IPS DF 4.7 (cell line): ENCODE results near the gene CSRP3.
"Not testable (repeated sequence)": the region's sequence is repeated elsewhere in the genome, so short reads cannot be mapped to it uniquely, and the experiment has no call there.

Experiments
- DNase-seq: peaks from one replicate; pipeline ENCODE4 v3.0.0-alpha.2; 2013; ENCODE audit warnings: low spot score; ENCODE audit errors: extremely low read depth

CSRP3 gene

DNA sequence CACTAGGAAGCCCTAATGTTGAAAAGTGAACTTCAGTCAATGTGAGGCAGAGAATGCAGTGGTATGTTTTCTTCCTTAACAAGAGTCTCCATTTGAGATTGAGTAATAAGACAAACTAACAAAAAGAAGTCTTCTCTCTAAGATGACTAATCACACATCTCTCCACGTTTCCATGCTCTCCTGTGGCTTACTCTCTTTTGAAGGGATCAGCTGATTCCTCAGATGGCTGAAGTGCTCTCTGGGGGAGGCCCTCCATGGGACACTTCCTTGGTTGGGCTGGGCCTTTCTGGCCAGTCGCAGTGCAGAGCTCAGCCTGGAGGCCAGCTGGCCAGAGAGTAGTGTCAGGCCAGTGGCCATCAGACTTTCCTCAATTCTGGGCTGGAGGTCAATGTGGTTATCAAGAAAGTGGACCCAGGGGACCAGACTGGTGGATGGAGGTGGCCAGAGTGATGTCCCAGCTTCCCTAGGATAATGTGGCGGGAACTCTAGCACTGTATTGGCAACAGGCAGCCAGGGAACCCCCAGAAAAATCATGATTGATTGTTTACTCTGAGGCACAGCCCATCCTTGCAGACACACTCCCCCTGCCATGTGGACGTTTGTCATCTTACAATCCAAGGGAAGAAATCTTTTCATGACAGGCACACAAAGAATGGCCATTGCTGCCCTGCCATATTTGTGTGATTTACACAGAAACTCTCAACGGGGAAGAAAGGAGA lies 14.5 kb downstream of the CSRP3 start:
- DNase-seq: no peak

GRCh38 chr11:19185516-19186052 lies 16.2 kb downstream of the CSRP3 start:
- DNase-seq: no peak

DNA sequence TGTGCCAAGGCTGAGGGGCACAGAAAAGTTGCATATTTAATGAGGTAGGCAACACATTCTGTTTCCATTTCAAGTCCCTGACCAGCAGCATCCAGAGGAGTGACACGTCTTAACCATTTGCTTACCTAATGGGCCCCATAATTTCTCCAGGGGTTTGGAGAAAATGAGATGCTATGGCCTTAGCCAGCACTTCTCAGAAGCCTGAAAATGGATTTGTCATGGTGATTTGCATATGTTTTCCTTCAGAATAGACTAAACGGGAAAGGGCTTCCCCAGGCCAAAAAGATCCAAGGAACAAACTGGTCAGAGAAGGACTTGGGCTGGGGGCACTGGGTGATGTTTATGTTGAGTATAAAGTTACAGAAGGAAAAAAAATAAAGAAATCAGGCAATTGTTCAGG lies 16.7 kb downstream of the CSRP3 start:
- DNase-seq: no peak

GRCh38 chr11:19183646-19184045 lies 18.1 kb downstream of the CSRP3 start:
- DNase-seq: no peak

GRCh38 chr11:19181531-19182261 lies 20.1 kb downstream of the CSRP3 start:
- no peak for DNase-seq

GRCh38 chr11:19176629-19177186 lies 25.1 kb downstream of the CSRP3 start:
- DNase-seq: no peak

DNA sequence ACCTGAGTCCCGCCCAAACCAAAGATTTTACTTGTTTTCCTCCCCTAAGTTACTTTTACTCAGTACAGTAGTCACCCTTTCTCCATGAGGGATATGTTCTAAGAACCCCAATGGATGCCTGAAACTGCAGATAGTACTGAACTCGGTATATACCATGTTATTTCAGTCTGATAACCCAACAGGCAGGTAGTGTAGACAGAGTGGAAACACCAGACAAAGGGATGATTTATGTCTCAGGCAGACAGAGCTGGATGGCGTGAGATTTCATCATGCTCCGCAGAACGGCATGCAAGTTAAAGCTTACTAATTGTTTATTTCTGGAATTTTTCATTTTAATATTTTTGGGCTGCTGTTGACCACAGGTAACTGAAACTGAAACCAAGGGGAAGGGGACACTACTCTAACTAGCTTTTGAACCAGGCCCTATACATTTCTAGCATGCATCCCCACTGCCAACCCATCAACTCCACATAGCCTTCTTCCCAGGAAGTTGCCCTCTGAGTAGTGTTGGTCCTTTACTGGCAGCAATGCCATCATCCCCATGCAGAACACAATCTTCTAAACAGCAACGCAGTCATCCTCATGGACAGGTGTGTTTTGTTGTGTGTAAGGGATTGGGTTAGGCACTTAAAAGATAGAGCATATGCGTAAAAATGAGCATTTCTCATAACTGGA lies 27.7 kb downstream of the CSRP3 start:
- DNase-seq: no peak

GRCh38 chr11:19173004-19173689 lies 28.6 kb downstream of the CSRP3 start:
- no peak for DNase-seq

GRCh38 chr11:19168090-19168489 lies 33.7 kb downstream of the CSRP3 start:
- no peak for DNase-seq

DNA sequence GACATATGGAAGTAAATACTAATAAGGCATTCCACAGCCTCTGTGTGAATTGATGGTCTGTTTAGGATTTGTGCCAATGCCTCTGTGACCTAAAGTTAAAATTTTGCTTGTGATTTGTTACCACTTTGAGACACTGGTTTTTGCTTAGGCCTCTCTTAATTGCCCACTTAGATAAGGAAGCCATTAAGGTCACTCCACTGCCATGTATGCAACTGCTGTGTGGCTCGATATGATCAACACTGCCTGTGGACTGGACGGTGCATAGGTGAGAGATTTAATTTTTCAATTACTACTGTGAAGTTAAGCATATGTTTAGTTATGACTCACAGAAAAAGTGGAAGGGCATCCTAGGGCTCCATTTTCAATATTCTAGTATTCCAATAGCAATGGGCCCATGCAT lies 36.9 kb downstream of the CSRP3 start:
- no peak for DNase-seq

GRCh38 chr11:19164230-19164855 lies 37.4 kb downstream of the CSRP3 start:
- no peak for DNase-seq

DNA sequence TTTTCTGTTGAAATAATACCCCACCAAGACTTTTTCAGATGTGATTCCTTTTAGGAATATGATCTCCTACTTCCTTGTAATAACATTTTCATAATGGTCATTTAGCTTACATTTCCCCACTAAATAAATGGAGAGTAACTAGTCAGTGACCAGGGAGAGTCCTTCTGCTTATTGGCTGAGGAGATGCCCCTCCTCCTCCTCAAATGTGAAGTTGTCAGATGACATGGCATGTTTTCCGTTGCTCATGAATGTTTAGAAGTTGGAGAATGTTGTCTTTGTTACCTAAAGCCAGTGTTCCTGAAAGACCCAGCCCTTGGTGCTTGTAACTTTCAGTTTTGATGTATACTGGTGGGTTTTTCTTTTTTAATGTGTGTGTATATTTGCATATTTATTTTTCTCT lies 38.2 kb downstream of the CSRP3 start:
- no peak for DNase-seq

GRCh38 chr11:19162951-19163505 lies 38.8 kb downstream of the CSRP3 start:
- DNase-seq: no peak

DNA sequence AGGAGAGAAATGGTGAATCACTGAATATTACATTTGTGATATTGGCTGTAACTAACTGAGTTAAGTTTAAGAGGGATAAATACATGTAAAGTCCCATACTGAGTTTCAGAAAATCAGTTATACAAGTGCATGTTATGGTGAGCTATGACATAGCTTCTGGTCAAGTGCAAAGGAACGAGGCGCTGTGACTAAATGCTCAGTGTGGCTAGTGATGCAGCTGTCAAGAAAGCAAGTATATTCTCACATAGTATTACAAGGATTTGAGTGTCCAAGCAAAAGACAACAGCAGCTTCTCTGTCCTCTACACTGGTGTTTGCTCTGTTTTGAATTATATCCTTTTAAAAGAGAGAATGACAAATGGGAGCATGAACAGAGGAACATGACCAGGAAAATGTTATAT lies 40.1 kb downstream of the CSRP3 start:
- DNase-seq: no peak

DNA sequence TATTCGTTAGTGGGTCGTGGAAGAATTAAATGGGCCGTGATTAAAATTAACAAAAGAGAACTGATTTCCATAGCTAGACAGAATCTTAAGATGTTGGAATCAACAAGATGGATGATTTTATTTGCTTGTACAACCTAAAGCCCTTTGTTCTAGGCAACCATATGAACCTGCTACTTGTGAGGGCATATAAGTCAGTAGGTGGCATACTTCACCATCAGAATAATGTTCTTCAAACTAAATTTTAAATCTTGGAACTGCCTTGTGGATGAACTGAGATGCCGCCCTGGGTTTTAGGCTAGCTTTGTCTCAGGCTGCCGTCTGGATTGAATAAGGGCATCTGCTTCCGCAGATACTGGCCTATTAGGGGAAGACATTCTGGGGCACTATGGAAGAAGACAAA lies 40.9 kb downstream of the CSRP3 start:
- DNase-seq: no peak

DNA sequence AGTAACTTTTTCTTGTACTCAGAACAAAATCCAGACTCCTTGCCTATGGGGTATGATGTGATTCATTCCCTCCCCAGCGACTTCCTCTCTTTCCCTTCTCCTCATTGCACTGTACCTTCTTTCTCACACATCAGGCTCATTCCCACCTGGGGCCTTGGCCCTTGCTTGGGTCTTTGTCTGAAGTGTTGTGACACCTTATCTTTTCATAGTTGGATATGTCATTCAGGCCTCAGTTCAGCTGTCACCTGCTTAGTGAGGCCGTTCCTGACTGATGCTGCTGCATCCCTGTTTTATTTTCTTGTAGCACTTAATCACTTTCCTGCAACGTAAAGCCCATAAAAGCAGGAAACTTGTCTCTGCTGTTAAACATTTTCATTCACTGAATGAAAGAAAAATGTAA lies 44.9 kb downstream of the CSRP3 start:
- DNase-seq: no peak

- no peak for DNase-seq
These were observed 56.5 kb downstream of the CSRP3 start for GRCh38 chr11:19145319-19145718.

- not testable (repeated sequence) for DNase-seq
These were observed 64.9 kb downstream of the CSRP3 start for GRCh38 chr11:19136884-19137283.

- no peak for DNase-seq
These were observed 67.8 kb downstream of the CSRP3 start for GRCh38 chr11:19134004-19134403.
